ENCODE measurements around the gene USH2A. TPM values are rescaled to one million over a fixed set of nuclear protein-coding genes. Genes with fewer than 3 reads are reported as not detected.

Gene USH2A
- total RNA-seq, 1 experiment from 2014 or later = not detected

DNA sequence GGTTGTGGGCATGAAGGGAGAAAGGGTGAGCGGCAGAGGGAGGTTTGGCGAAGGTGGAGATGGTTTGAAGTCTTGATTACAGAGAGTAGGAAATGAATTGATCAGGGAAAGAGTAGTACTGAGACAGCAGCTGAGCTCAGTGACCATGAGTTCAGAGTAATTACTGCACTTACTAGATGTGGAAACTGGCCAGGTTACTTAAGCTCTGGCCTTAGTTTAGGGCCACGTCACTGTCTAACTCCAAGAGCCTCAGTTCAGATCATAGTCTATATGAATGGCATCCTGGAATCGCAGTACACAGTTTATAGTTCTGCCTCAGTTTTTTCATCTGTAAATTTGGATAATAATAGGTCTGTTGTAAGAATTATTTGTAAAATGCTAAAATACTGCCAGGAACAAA lies 778.1 kb downstream of the USH2A start:
- Histone ChIP-seq H3K79me2 (ENCODE audit: insufficient read depth, low read length) (no peaks in the 10 kb centered on the region), H3K36me3 (ENCODE audit: control insufficient read depth in 1 of 2, insufficient read depth in 2 of 2, low read length in 2 of 2) (no peaks in the 10 kb centered on the region), H3K9me3 (ENCODE audit: control insufficient read depth in 1 of 2, insufficient read depth in 1 of 2, low read depth in 1 of 2, low read length in 2 of 2) (no peaks in the 10 kb centered on the region), H3K27me3 (ENCODE audit: insufficient read depth, low read length) (no peaks in the 10 kb centered on the region), H3K4me3 (replicated peaks in 1 of 2; ENCODE audit: low read depth in 1 of 2, low read length in 2 of 2) (no peak overlapping the region), H3K4me1 (ENCODE audit: control insufficient read depth in 1 of 2, insufficient read depth in 2 of 2, low read length in 2 of 2) (no peaks in the 10 kb centered on the region), H3K9ac (ENCODE audit: low read length) (no peak overlapping the region), H4K20me1 (ENCODE audit: insufficient read depth) (no peaks in the 10 kb centered on the region), H3K27ac (ENCODE audit: low read depth, low read length) (no peak overlapping the region), H3K4me2 (ENCODE audit: low read length) (no peak overlapping the region), H3K9me2 (ENCODE audit: insufficient read depth) (no peaks in the 10 kb centered on the region), H2AFZ (ENCODE audit: low read depth, low read length, poor library complexity, severe bottlenecking) (no peak overlapping the region)
- CTCF ChIA-PET = no interaction called here
- no peak for ATAC-seq
- intact Hi-C loops (cut with micrococcal nuclease) = no loop called here
- no peak for TF ChIP-seq SP1 (IDR thresholded peaks at IDR 0.05; ENCODE audit: low read depth)
- TF ChIP-seq, protein P1, sequence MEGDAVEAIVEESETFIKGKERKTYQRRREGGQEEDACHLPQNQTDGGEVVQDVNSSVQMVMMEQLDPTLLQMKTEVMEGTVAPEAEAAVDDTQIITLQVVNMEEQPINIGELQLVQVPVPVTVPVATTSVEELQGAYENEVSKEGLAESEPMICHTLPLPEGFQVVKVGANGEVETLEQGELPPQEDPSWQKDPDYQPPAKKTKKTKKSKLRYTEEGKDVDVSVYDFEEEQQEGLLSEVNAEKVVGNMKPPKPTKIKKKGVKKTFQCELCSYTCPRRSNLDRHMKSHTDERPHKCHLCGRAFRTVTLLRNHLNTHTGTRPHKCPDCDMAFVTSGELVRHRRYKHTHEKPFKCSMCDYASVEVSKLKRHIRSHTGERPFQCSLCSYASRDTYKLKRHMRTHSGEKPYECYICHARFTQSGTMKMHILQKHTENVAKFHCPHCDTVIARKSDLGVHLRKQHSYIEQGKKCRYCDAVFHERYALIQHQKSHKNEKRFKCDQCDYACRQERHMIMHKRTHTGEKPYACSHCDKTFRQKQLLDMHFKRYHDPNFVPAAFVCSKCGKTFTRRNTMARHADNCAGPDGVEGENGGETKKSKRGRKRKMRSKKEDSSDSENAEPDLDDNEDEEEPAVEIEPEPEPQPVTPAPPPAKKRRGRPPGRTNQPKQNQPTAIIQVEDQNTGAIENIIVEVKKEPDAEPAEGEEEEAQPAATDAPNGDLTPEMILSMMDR (IDR thresholded peaks at IDR 0.05 in 2 of 3, conservative IDR thresholded peaks at IDR 0.05 in 1 of 3; ENCODE audit: borderline replicate concordance in 1 of 3, insufficient read depth in 1 of 3, low read depth in 2 of 3, low read length in 2 of 3) = no peak
- no peak for TF ChIP-seq POLR2A (IDR thresholded peaks at IDR 0.05; ENCODE audit: borderline replicate concordance, extremely low read depth, insufficient read depth, insufficient read length)
- no peak for TF ChIP-seq ELF1 (IDR thresholded peaks at IDR 0.05; ENCODE audit: borderline replicate concordance, low read depth)
- no peak for TF ChIP-seq YY1 (IDR thresholded peaks at IDR 0.05; ENCODE audit: extremely low read depth, insufficient replicate concordance, low read depth, low read length)
- TF ChIP-seq CBX3 (IDR thresholded peaks at IDR 0.05; ENCODE audit: low read depth) = no peak
- no peak for TF ChIP-seq ZNF274 (IDR thresholded peaks at IDR 0.05; ENCODE audit: low read depth, low read length)
- no peak for TF ChIP-seq TCF7L2 (IDR thresholded peaks at IDR 0.05; ENCODE audit: borderline replicate concordance, extremely low read depth, insufficient read depth, insufficient read length)
- TF ChIP-seq JUND (IDR thresholded peaks at IDR 0.05) = no peak
- TF ChIP-seq FOSL1 (IDR thresholded peaks at IDR 0.05; ENCODE audit: low read depth) = no peak
- TF ChIP-seq, protein P2, sequence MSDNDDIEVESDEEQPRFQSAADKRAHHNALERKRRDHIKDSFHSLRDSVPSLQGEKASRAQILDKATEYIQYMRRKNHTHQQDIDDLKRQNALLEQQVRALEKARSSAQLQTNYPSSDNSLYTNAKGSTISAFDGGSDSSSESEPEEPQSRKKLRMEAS (IDR thresholded peaks at IDR 0.05) = no peak
- TF ChIP-seq CEBPB (IDR thresholded peaks at IDR 0.05; ENCODE audit: low read depth) = no peak
- TF ChIP-seq, protein P3, sequence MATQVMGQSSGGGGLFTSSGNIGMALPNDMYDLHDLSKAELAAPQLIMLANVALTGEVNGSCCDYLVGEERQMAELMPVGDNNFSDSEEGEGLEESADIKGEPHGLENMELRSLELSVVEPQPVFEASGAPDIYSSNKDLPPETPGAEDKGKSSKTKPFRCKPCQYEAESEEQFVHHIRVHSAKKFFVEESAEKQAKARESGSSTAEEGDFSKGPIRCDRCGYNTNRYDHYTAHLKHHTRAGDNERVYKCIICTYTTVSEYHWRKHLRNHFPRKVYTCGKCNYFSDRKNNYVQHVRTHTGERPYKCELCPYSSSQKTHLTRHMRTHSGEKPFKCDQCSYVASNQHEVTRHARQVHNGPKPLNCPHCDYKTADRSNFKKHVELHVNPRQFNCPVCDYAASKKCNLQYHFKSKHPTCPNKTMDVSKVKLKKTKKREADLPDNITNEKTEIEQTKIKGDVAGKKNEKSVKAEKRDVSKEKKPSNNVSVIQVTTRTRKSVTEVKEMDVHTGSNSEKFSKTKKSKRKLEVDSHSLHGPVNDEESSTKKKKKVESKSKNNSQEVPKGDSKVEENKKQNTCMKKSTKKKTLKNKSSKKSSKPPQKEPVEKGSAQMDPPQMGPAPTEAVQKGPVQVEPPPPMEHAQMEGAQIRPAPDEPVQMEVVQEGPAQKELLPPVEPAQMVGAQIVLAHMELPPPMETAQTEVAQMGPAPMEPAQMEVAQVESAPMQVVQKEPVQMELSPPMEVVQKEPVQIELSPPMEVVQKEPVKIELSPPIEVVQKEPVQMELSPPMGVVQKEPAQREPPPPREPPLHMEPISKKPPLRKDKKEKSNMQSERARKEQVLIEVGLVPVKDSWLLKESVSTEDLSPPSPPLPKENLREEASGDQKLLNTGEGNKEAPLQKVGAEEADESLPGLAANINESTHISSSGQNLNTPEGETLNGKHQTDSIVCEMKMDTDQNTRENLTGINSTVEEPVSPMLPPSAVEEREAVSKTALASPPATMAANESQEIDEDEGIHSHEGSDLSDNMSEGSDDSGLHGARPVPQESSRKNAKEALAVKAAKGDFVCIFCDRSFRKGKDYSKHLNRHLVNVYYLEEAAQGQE (IDR thresholded peaks at IDR 0.05; ENCODE audit: low read depth) = no peak
- no peak for TF ChIP-seq EZH2phosphoT487 (IDR thresholded peaks at IDR 0.05; ENCODE audit: borderline replicate concordance)
- TF ChIP-seq SIN3A (IDR thresholded peaks at IDR 0.05; ENCODE audit: low read depth) = no peak
- no TSS peak for BruUV-seq (replicated peaks)
- RAD21 ChIA-PET (ENCODE audit: low non-redundant PET in 1 of 2, low total read pairs in 2 of 2, uncharacterized antibody in 2 of 2, unreplicated experiment in 2 of 2) = no interaction called here
- DNase-seq (ENCODE audit: low read depth, low spot score) = no peak
- POLR2A ChIA-PET = interaction anchor here (0.6 kb wide), 1 partner anchor 1109 kb away, joined by 3 read pairs; no protein-coding TSS in a partner anchor

Measured in HCT116 (cell line).